Sigmoid colon (tissue), 7 donors: Measurements from ENCODE around the gene KLHL11. TPM values are rescaled to one million over a fixed set of nuclear protein-coding genes. Genes with fewer than 3 reads are reported as not detected.

Experiments
- DNase-seq: peaks from one replicate; pipeline ENCODE4 v3.0.0-alpha.2; 2019
- H3K27ac ChIP-seq, 4 donors: fragments of 200-600 bp; sonication (generic); one replicate each; pipeline ENCODE4 v1.5.1; 2016 to 2019; ENCODE audit warnings: mild to moderate bottlenecking in 1 of 4
- H3K27me3 ChIP-seq, 3 donors: fragments of 200-600 bp; sonication (generic); one replicate each; pipeline ENCODE4 v1.5.1; 2019; ENCODE audit warnings: mild to moderate bottlenecking in 1 of 3
- H3K36me3 ChIP-seq, 4 donors: fragments of 200-600 bp; sonication (generic); one replicate each; pipeline ENCODE4 v1.5.1; 2016 to 2019
- H3K4me1 ChIP-seq, 4 donors: fragments of 200-600 bp; sonication (generic); one replicate each; pipeline ENCODE4 v1.5.1; 2017 to 2019
- H3K4me3 ChIP-seq, 4 donors: fragments of 200-600 bp; sonication (generic); one replicate each; pipeline ENCODE4 v1.5.1; 2017 to 2019; ENCODE audit warnings: mild to moderate bottlenecking in 2 of 4, moderate library complexity in 1 of 4
- H3K9me3 ChIP-seq, 4 donors: fragments of 200-600 bp in 3 of 4; sonication (generic) in 3 of 4; one replicate each; pipeline versions ENCODE4 v1.5.1 to v1.6.1; 2013 to 2019
- EP300 ChIP-seq, 4 donors: sonication (generic); formaldehyde crosslinking; IDR thresholded peaks; one replicate each; pipeline ENCODE4 v1.6.1; 2017; ENCODE audit warnings: antibody characterized with exemption in 4 of 4
- POLR2A ChIP-seq, 2 donors: fragments of 450-650 bp; IDR thresholded peaks; one replicate each; pipeline ENCODE4 v1.6.1; 2016; ENCODE audit warnings: antibody characterized with exemption in 2 of 2, mild to moderate bottlenecking in 2 of 2, moderate library complexity in 2 of 2
- POLR2AphosphoS5 ChIP-seq, 4 donors: sonication (generic); formaldehyde crosslinking; IDR thresholded peaks; one replicate each; pipeline ENCODE4 v1.6.1; 2017; ENCODE audit warnings: antibody characterized with exemption in 4 of 4
- WGBS, 2 donors: extraction: QIAGEN DNeasy Blood & Tissue Kit; methylation state at CpG; one replicate each; pipeline ENCODE4 v1.1.7; 2013; 5-methylcytosine and 5-hydroxymethylcytosine counted together
- intact Hi-C: fragments of 100-400 bp; cut with DNase I; formaldehyde crosslinking; loops from one replicate; pipeline ENCODE4 v1.15.1; 2023
- polyA plus RNA-seq, 3 donors: library from polyadenylated mRNA; stranded (reverse); fragments of 200-250 nt; gene quantifications; one replicate each; pipeline ENCODE4 v1.2.3, GENCODE V29; 2013
- total RNA-seq, 4 donors: library from RNA; depleted of rRNA; stranded (reverse); fragments of >200 nt; gene quantifications; one replicate each; pipeline ENCODE4 v1.1.0, GENCODE V29; 2016
- TF ChIP-seq, protein P1 (sequence below), 4 experiments: fragments of 450-650 bp in 3 of 4; fragments of 200-600 bp in 1 of 4; IDR thresholded peaks; one replicate each; pipeline ENCODE4 v1.5.1; 2016 to 2019; ENCODE audit warnings: antibody characterized with exemption in 4 of 4, mild to moderate bottlenecking in 3 of 4, moderate library complexity in 2 of 4
- donor health status: healthy with polysubstance abuse.
- donor health status: Bipolar disorder and iron deficiency.
- donor health status: healthy.

The KLHL11 gene
- total and polyA plus RNA-seq, 7 donors, result 0.46 to 21.6 (median 17.1) TPM; not detected in 1

DNA sequence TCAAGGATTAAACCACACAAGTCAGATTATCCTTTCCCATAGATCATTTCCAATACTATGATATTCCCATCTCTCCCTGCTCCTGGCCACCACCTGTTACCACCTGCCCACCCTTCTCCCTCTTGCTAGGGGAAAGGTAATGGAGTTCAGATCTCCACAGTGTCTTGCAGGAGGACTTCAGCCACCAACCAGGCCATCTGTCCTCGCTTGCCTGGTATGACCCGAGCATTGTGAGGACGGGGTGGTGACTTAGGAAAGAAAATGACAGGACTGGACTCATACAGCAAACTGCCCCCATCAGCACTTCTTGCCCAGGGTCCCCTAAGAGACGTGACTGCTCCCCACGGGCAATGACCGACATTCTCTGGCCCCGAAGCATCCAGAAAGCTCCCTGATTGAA is 41.6 kb downstream of the KLHL11 start:
- TF ChIP-seq, protein P1, sequence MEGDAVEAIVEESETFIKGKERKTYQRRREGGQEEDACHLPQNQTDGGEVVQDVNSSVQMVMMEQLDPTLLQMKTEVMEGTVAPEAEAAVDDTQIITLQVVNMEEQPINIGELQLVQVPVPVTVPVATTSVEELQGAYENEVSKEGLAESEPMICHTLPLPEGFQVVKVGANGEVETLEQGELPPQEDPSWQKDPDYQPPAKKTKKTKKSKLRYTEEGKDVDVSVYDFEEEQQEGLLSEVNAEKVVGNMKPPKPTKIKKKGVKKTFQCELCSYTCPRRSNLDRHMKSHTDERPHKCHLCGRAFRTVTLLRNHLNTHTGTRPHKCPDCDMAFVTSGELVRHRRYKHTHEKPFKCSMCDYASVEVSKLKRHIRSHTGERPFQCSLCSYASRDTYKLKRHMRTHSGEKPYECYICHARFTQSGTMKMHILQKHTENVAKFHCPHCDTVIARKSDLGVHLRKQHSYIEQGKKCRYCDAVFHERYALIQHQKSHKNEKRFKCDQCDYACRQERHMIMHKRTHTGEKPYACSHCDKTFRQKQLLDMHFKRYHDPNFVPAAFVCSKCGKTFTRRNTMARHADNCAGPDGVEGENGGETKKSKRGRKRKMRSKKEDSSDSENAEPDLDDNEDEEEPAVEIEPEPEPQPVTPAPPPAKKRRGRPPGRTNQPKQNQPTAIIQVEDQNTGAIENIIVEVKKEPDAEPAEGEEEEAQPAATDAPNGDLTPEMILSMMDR (IDR thresholded peaks at IDR 0.05), result no peak
- TF ChIP-seq POLR2A (IDR thresholded peaks at IDR 0.05) (no peak), EP300 (IDR thresholded peaks at IDR 0.05) (no peak), POLR2AphosphoS5 (IDR thresholded peaks at IDR 0.05) (no peak)
- Histone ChIP-seq H3K4me1 (peaks cover 0 to 6% (median 2%) of the 10 kb centered on the region in 4 donors), H3K4me3 (no peak overlapping the region), H3K9me3 (no peaks in the 10 kb centered on the region), H3K36me3 (peaks cover 5 to 38% (median 7%) of the 10 kb centered on the region in 4 donors), H3K27me3 (no peaks in the 10 kb centered on the region), H3K27ac (no peak overlapping the region)
- DNase-seq, result no peak
- WGBS, 2 donors, result 87 to 88% methylated on average over 7 of the region's 7 CpGs
- intact Hi-C loops, result no loop called here

DNA sequence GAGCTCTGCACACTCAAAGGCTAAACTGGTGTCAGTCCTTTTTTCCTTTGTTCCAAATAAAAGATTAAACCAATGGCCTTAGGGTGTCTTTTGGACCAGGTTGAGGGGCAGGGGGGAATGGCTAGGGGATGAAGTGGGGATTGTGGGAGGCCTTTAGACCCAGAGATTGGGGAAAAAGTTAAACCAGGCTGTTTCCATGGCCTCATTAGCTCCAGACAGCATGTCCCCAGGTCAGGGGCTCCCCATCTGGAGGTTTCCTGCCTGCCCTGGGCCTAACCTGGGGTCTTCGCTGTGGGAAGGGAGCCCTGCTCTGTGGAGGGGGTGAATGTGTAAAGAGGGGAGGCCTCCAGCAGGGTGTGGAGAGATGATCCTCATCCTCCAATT is 42.1 kb downstream of the KLHL11 start:
- H3K27me3 ChIP-seq, result no peaks in the 10 kb centered on the region
- no peak overlapping the region for H3K4me3 ChIP-seq
- 93 to 98% methylated on average over 1 of the region's 1 CpG for WGBS, 2 donors
- TF ChIP-seq, protein P1 (IDR thresholded peaks at IDR 0.05), result no peak
- TF ChIP-seq POLR2AphosphoS5 (IDR thresholded peaks at IDR 0.05), result no peak
- no peak for TF ChIP-seq POLR2A (IDR thresholded peaks at IDR 0.05)
- TF ChIP-seq EP300 (IDR thresholded peaks at IDR 0.05), result no peak
- intact Hi-C loops, result no loop called here
- H3K36me3 ChIP-seq, result peaks cover 5 to 33% (median 7%) of the 10 kb centered on the region in 4 donors
- H3K9me3 ChIP-seq, result no peaks in the 10 kb centered on the region
- peaks cover 0 to 6% (median 2%) of the 10 kb centered on the region in 4 donors for H3K4me1 ChIP-seq
- H3K27ac ChIP-seq, result no peak overlapping the region
- DNase-seq, result no peak

DNA sequence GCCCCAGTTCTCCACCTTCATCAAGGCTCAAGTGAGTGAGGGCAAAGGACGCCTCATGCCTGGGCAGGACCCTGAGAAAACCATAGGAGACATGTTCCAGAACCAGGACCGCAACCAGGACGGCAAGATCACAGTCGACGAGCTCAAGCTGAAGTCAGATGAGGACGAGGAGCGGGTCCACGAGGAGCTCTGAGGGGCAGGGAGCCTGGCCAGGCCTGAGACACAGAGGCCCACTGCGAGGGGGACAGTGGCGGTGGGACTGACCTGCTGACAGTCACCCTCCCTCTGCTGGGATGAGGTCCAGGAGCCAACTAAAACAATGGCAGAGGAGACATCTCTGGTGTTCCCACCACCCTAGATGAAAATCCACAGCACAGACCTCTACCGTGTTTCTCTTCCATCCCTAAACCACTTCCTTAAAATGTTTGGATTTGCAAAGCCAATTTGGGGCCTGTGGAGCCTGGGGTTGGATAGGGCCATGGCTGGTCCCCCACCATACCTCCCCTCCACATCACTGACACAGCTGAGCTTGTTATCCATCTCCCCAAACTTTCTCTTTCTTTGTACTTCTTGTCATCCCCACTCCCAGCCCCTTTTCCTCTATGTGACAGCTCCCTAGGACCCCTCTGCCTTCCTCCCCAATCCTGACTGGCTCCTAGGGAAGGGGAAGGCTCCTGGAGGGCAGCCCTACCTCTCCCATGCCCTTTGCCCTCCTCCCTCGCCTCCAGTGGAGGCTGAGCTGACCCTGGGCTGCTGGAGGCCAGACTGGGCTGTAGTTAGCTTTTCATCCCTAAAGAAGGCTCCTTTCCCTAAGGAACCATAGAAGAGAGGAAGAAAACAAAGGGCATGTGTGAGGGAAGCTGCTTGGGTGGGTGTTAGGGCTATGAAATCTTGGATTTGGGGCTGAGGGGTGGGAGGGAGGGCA is 42.7 kb downstream of the KLHL11 start:
- H3K4me3 ChIP-seq, result no peak overlapping the region
- intact Hi-C loops, result no loop called here
- WGBS, 2 donors, result 79 to 80% methylated on average over 12 of the region's 12 CpGs
- no peak for DNase-seq
- no peaks in the 10 kb centered on the region for H3K27me3 ChIP-seq
- no peak overlapping the region for H3K27ac ChIP-seq
- no peaks in the 10 kb centered on the region for H3K9me3 ChIP-seq
- H3K36me3 ChIP-seq, result peaks cover 5 to 27% (median 6%) of the 10 kb centered on the region in 4 donors
- H3K4me1 ChIP-seq, result peaks cover 0 to 2% (median under 1%) of the 10 kb centered on the region in 4 donors
- TF ChIP-seq POLR2AphosphoS5 (IDR thresholded peaks at IDR 0.05) (peak in 1 of 4 donors; percentile 11), POLR2A (IDR thresholded peaks at IDR 0.05) (no peak)

DNA sequence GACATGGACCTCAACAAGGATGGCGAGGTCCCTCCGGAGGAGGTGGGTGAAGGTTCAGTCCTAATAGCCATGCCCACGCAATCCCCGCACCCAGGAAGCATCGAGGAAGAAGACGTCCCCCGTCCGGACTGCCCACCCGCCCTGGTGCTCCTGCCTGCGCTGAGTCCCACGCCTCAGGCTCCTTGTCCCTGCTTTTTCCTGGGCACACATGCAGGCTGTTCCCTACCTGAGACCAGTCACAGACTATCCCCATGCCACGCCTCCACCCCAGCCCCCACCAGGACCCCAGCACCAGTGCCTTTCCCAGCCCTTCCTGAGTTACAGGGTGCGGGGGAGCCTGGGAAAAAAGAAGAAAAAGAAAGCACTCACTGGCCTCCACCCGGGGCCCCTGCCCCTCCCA is 43.4 kb downstream of the KLHL11 start:
- Histone ChIP-seq H3K4me1 (no peaks in the 10 kb centered on the region), H3K4me3 (no peak overlapping the region), H3K27ac (no peak overlapping the region), H3K9me3 (no peaks in the 10 kb centered on the region), H3K27me3 (no peaks in the 10 kb centered on the region), H3K36me3 (peaks cover 4 to 20% (median 6%) of the 10 kb centered on the region in 4 donors)
- WGBS, 2 donors, result 77 to 89% methylated on average over 14 of the region's 14 CpGs
- no peak for DNase-seq
- TF ChIP-seq EP300 (IDR thresholded peaks at IDR 0.05), result no peak
- no peak for TF ChIP-seq POLR2A (IDR thresholded peaks at IDR 0.05)
- TF ChIP-seq POLR2AphosphoS5 (IDR thresholded peaks at IDR 0.05), result no peak
- TF ChIP-seq, protein P1 (IDR thresholded peaks at IDR 0.05), result no peak
- intact Hi-C loops, result no loop called here

DNA sequence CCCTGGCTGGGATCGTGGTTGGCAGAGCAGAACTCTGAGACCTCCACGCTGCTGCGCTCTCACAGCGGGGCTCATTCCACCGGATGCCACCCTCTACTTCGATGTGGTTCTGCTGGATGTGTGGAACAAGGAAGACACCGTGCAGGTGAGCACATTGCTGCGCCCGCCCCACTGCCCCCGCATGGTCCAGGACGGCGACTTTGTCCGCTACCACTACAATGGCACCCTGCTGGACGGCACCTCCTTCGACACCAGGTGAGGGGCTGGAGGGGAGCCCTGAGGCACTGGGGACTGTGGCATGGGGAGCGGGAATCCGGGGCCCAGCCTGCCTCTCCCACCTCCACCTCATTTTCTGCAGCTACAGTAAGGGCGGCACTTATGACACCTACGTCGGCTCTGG is 47.2 kb downstream of the KLHL11 start:
- no peak for TF ChIP-seq POLR2A (IDR thresholded peaks at IDR 0.05)
- TF ChIP-seq POLR2AphosphoS5 (IDR thresholded peaks at IDR 0.05), result no peak
- no peak for TF ChIP-seq EP300 (IDR thresholded peaks at IDR 0.05)
- TF ChIP-seq, protein P1 (IDR thresholded peaks at IDR 0.05), result no peak
- DNase-seq, result no peak
- Histone ChIP-seq H3K4me3 (no peak overlapping the region), H3K27me3 (no peaks in the 10 kb centered on the region), H3K9me3 (no peaks in the 10 kb centered on the region), H3K4me1 (peaks cover 0 to 15% (median 8%) of the 10 kb centered on the region in 4 donors), H3K27ac (no peak overlapping the region), H3K36me3 (no peaks in the 10 kb centered on the region)
- intact Hi-C loops, result no loop called here
- WGBS, 2 donors, result 93 to 95% methylated on average over 20 of the region's 20 CpGs
